Neural cell (in vitro differentiated cells): ENCODE data around the gene AKT3.

Source experiments
- CTCF ChIP-seq: fragments of 450-650 bp; IDR thresholded peaks from 2 replicates; pipeline ENCODE4 v1.5.1; 2014; ENCODE audit warnings: antibody characterized with exemption, mild to moderate bottlenecking, moderate library complexity; ENCODE audit not compliant: poor library complexity, severe bottlenecking
- SMC3 ChIP-seq: fragments of 450-650 bp; conservative IDR thresholded peaks from 2 replicates; pipeline ENCODE4 v1.6.1; 2014; ENCODE audit warnings: antibody characterized with exemption, mild to moderate bottlenecking, moderate library complexity; ENCODE audit not compliant: poor library complexity
- TAF1 ChIP-seq: IDR thresholded peaks from 2 replicates; pipeline ENCODE4 v1.6.1; 2012; ENCODE audit warnings: low read depth

DNA sequence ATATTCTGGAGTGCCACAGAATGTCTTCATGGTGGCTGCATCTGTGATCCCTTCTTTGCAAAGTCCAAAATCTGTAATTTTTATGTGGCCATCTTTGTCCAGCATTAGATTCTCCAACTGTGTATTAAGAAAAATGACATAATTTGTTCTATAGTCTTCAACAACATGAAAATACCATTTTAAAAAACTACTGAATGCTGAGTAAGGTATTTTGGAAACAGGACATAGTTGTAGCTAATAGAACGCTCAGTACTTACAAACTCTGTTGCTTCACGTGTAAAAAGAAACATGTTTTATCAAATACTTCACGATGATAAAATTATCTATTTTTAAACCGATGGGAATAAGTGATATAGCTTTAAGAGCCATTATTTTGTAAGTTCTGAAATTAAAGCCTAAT is 286.3 kb downstream of the AKT3 start:
- TF ChIP-seq SMC3 = no peak
- TF ChIP-seq CTCF = no peak
- no peak for TF ChIP-seq TAF1
